Pancreas (tissue), 10 donors: ENCODE data around the gene KIF23. TPM values are rescaled to one million over a fixed set of nuclear protein-coding genes. Genes with fewer than 3 reads are reported as not detected.

Experiments
- ATAC-seq, 4 donors: fragments of 200-7000 bp; cut with Tn5 transposase; one replicate each; pipeline versions ENCODE4 v1.8.0 to v1.9.1; 2020; ENCODE audit warnings: mild to moderate bottlenecking in 4 of 4, moderate library complexity in 4 of 4
- DNase-seq, 6 donors: peaks; one replicate each; pipeline ENCODE4 v3.0.0-alpha.2; 2020
- FAIRE-seq: peaks from 2 replicates; lab custom pipeline; 2012; peaks lifted over from hg19 to GRCh38; lab: Jason Lieb, UNC
- H3K27ac ChIP-seq, 4 donors: fragments of 200-600 bp; sonication (generic); 1 replicate in 3 of 4; 2 replicates in 1 of 4; pipeline versions ENCODE4 v1.5.0 to v1.8.0; 2020
- H3K27me3 ChIP-seq, 4 donors: fragments of 200-600 bp; one replicate each; pipeline ENCODE4 v1.8.0; 2021
- H3K36me3 ChIP-seq, 3 donors: fragments of 200-600 bp; sonication (generic) in 1 of 3; one replicate each; pipeline versions ENCODE4 v1.5.0 to v1.8.0; 2020 to 2021
- H3K4me1 ChIP-seq, 3 donors: fragments of 200-600 bp; one replicate each; pipeline ENCODE4 v1.8.0; 2021
- H3K4me3 ChIP-seq, 4 donors: fragments of 200-600 bp; sonication (generic) in 2 of 4; one replicate each; pipeline versions ENCODE4 v1.5.0 to v1.8.0; 2020 to 2021
- H3K9me3 ChIP-seq, 4 donors: fragments of 200-600 bp; one replicate each; pipeline ENCODE4 v1.8.0; 2021
- CTCF ChIP-seq, 4 donors: fragments of 200-600 bp; sonication (generic) in 3 of 4; IDR thresholded peaks; one replicate each; pipeline versions ENCODE4 v1.5.0 to v1.8.0; 2021; ENCODE audit warnings: antibody characterized with exemption in 4 of 4
- whole genome bisulfite sequencing, 2 donors: extraction: QIAGEN DNeasy Blood & Tissue Kit; methylation state at CpG; one replicate each; pipeline ENCODE4 v1.1.7; 2013; 5-methylcytosine and 5-hydroxymethylcytosine counted together
- intact Hi-C, 3 donors: fragments of 100-400 bp; cut with DNase I; formaldehyde crosslinking; loops; one replicate each; pipeline versions ENCODE4 v1.11.1 to v1.14.2; 2022
- polyA plus RNA-seq, 2 donors: library from polyadenylated mRNA; stranded (reverse); fragments of 200-250 nt; gene quantifications; one replicate each; pipeline ENCODE4 v1.2.3, GENCODE V29; 2013
- total RNA-seq, 6 donors: library from RNA; stranded (reverse); fragmentation: NEBNext Ultra II Directional in 4 of 6; extraction: Animal tissue kit (Norgen Biotek cat#: 25700) in 4 of 6; gene quantifications; one replicate each; pipeline versions ENCODE4 v1.2.1 to v1.2.4, GENCODE V29; 2021 to 2023
- donor health status: healthy with polysubstance abuse.
- donor health status: DM: no; HTN: no; CAD: no; lungs with moderate emphysema.
- donor health status: DM: no; HTN: no; CAD: no.
- donor health status: control.
- donor health status: control.
- donor health status: Bipolar disorder and iron deficiency.
- donor health status: DM: yes; HTN: yes; CAD: no.
- donor health status: DM: no; HTN: no; CAD: no.
- donor health status: DM: no; HTN: no; CAD: no.
- donor health status: DM: yes; HTN: yes; CAD: no.

The KIF23 gene
- total and polyA plus RNA-seq, 8 donors = 0.19 to 2.0 (median 0.88) TPM

GRCh38 chr15:69469467-69470201 lies 55.5 kb downstream of the KIF23 start:
- TF ChIP-seq CTCF (IDR thresholded peaks at IDR 0.05) = no peak
- no peak for DNase-seq
- WGBS, 2 donors = 91 to 95% methylated on average over 8 of the region's 8 CpGs
- intact Hi-C loops = loop anchor here in 1 of 3 donors (5.0 kb wide), 1 partner anchor 1013 kb away; no protein-coding TSS in a partner anchor
- no peak for ATAC-seq
- Histone ChIP-seq H3K27ac (no peak overlapping the region), H3K4me3 (no peak overlapping the region), H3K27me3 (no peaks in the 10 kb centered on the region), H3K36me3 (no peaks in the 10 kb centered on the region), H3K4me1 (no peaks in the 10 kb centered on the region), H3K9me3 (no peaks in the 10 kb centered on the region)
- no peak for FAIRE-seq

GRCh38 chr15:69472046-69472445 lies 57.9 kb downstream of the KIF23 start:
- no peaks in the 10 kb centered on the region for H3K27me3 ChIP-seq
- no peak for FAIRE-seq
- intact Hi-C loops = loop anchor here in 1 of 3 donors (5.0 kb wide), 1 partner anchor 1010 kb away; no protein-coding TSS in a partner anchor
- H3K27ac ChIP-seq = no peak overlapping the region
- TF ChIP-seq CTCF (IDR thresholded peaks at IDR 0.05) = no peak
- no peaks in the 10 kb centered on the region for H3K36me3 ChIP-seq
- no peaks in the 10 kb centered on the region for H3K4me1 ChIP-seq
- no peak for DNase-seq
- no peak for ATAC-seq
- no peaks in the 10 kb centered on the region for H3K9me3 ChIP-seq
- WGBS, 2 donors = 79 to 89% methylated on average over 5 of the region's 5 CpGs
- H3K4me3 ChIP-seq = no peak overlapping the region

GRCh38 chr15:69472562-69472961 lies 58.4 kb downstream of the KIF23 start:
- intact Hi-C loops = loop anchor here in 1 of 3 donors (5.0 kb wide), 1 partner anchor 1010 kb away; no protein-coding TSS in a partner anchor
- H3K4me3 ChIP-seq = no peak overlapping the region
- WGBS, 2 donors = 75 to 85% methylated on average over 6 of the region's 6 CpGs
- no peaks in the 10 kb centered on the region for H3K27me3 ChIP-seq
- DNase-seq (no peak), ATAC-seq (no peak), FAIRE-seq (no peak)
- no peaks in the 10 kb centered on the region for H3K36me3 ChIP-seq
- H3K9me3 ChIP-seq = no peaks in the 10 kb centered on the region
- no peaks in the 10 kb centered on the region for H3K4me1 ChIP-seq
- no peak overlapping the region for H3K27ac ChIP-seq
- TF ChIP-seq CTCF (IDR thresholded peaks at IDR 0.05) = no peak

- no peaks in the 10 kb centered on the region for H3K36me3 ChIP-seq
- TF ChIP-seq CTCF (IDR thresholded peaks at IDR 0.05) = no peak
- H3K4me3 ChIP-seq = no peak overlapping the region
- ATAC-seq (no peak), FAIRE-seq (no peak), DNase-seq (no peak)
- H3K4me1 ChIP-seq = no peaks in the 10 kb centered on the region
- no peaks in the 10 kb centered on the region for H3K27me3 ChIP-seq
- WGBS, 2 donors = 65 to 70% methylated on average over 5 of the region's 5 CpGs
- intact Hi-C loops = loop anchor here in 1 of 3 donors (5.0 kb wide), 1 partner anchor 1008 kb away; no protein-coding TSS in a partner anchor
- H3K27ac ChIP-seq = no peak overlapping the region
- H3K9me3 ChIP-seq = no peaks in the 10 kb centered on the region
These were observed 60.1 kb downstream of the KIF23 start for GRCh38 chr15:69474291-69474690.
